ENCODE measurements around the gene ZFP36.

- TF ChIP-seq POLR2A (IDR thresholded peaks at IDR 0.05), result no peak
- no peak for TF ChIP-seq CTCF (IDR thresholded peaks at IDR 0.05)
- no peak for TF ChIP-seq POLR2AphosphoS5 (IDR thresholded peaks at IDR 0.05; ENCODE audit: insufficient read depth in 1 of 2, low read depth in 1 of 2)
These were observed 43.7 kb upstream of the ZFP36 start for GRCh38 chr19:39362682-39363657.

All from vagina (tissue), 2 donors.